Endodermal cell (in vitro differentiated cells): ENCODE data around the gene GDAP1L1. TPM values are rescaled to one million over a fixed set of nuclear protein-coding genes. Genes with fewer than 3 reads are reported as not detected.
A peak's percentile ranks its signal among the peaks of the same experiment; 100 is the strongest.

Source experiments
- DNase-seq: peaks from one replicate; pipeline ENCODE4 v3.0.0-alpha.2; 2017
- H3K27ac ChIP-seq: 2 replicates; pipeline ENCODE4 v1.5.1; 2013; ENCODE audit warnings: mild to moderate bottlenecking, low read depth, low read length, moderate library complexity
- H3K27me3 ChIP-seq: 2 replicates; pipeline ENCODE4 v1.6.1; 2013; ENCODE audit warnings: mild to moderate bottlenecking, low read length, moderate library complexity; ENCODE audit not compliant: insufficient read depth, control insufficient read depth, poor library complexity, severe bottlenecking
- H3K36me3 ChIP-seq: 2 replicates; pipeline ENCODE4 v1.7.0; 2013; ENCODE audit warnings: mild to moderate bottlenecking, low read length, moderate library complexity; ENCODE audit not compliant: control insufficient read depth, insufficient read depth
- H3K4me1 ChIP-seq: one replicate; pipeline ENCODE4 v1.7.0; 2013; ENCODE audit warnings: low read length; ENCODE audit not compliant: control insufficient read depth, insufficient read depth
- H3K4me3 ChIP-seq: 2 replicates; pipeline ENCODE4 v1.5.1; 2013; ENCODE audit warnings: mild to moderate bottlenecking, low read length, moderate library complexity
- H3K9ac ChIP-seq: 2 replicates; pipeline ENCODE4 v1.6.1; 2013; ENCODE audit warnings: mild to moderate bottlenecking, low read length, moderate library complexity; ENCODE audit not compliant: poor library complexity, severe bottlenecking; ENCODE audit errors: extremely low read depth
- H3K9me3 ChIP-seq: 2 replicates; pipeline ENCODE4 v1.6.1; 2013; ENCODE audit warnings: mild to moderate bottlenecking, low read length, moderate library complexity; ENCODE audit not compliant: control insufficient read depth
- H3K27ac Mint-ChIP-seq: 2 replicates; pipeline ENCODE4 v1.8.0; 2020; ENCODE audit warnings: mixed read lengths
- H3K27me3 Mint-ChIP-seq: 2 replicates; pipeline ENCODE4 v1.8.0; 2021; ENCODE audit warnings: mild to moderate bottlenecking, mixed read lengths; ENCODE audit not compliant: insufficient read depth
- H3K36me3 Mint-ChIP-seq: 2 replicates; pipeline ENCODE4 v1.8.0; 2020; ENCODE audit warnings: low read depth, mixed read lengths
- H3K4me1 Mint-ChIP-seq: 2 replicates; pipeline ENCODE4 v1.8.0; 2020; ENCODE audit warnings: mixed read lengths
- H3K4me3 Mint-ChIP-seq: 2 replicates; pipeline ENCODE4 v1.8.0; 2020; ENCODE audit warnings: mild to moderate bottlenecking, moderate library complexity, mixed read lengths
- H3K9me3 Mint-ChIP-seq: 2 replicates; pipeline ENCODE4 v1.8.0; 2020; ENCODE audit warnings: mild to moderate bottlenecking, mixed read lengths
- CTCF ChIP-seq: fragments of 200-600 bp; sonication (generic); conservative IDR thresholded peaks from 2 replicates; pipeline ENCODE4 v1.5.0; 2021; ENCODE audit warnings: antibody characterized with exemption, mild to moderate bottlenecking
- WGBS, 2 experiments: methylation state at CpG; one replicate each; pipeline versions ENCODE4 v1.1.5 to v1.1.7; 2013; ENCODE audit warnings: missing lambda C conversion rate in 2 of 2, mixed read lengths in 1 of 2; ENCODE audit not compliant: insufficient coverage in 1 of 2, insufficient read length in 1 of 2; 5-methylcytosine and 5-hydroxymethylcytosine counted together
- total RNA-seq, 2 donors: library from RNA; stranded (reverse); fragmentation: NEBNext Ultra II Directional in 1 of 2; extraction: Animal tissue kit (Norgen Biotek cat#: 25700) in 1 of 2; gene quantifications; 2 replicates in 1 of 2; 3 replicates in 1 of 2; pipeline ENCODE4 v1.2.1, GENCODE V29; 2021

GDAP1L1 gene
- total RNA-seq, 2 donors from 2014 or later: 1.9 TPM; not detected in 1

- peak overlapping the region; percentile 97 for H3K9ac ChIP-seq
- H3K27me3 ChIP-seq: no peaks in the 10 kb centered on the region
- Mint-ChIP-seq H3K9me3 (no peaks in the 10 kb centered on the region), H3K4me1 (peaks cover 41% of the 10 kb centered on the region), H3K27me3 (no peaks in the 10 kb centered on the region), H3K4me3 (peak overlapping the region; percentile 99), H3K36me3 (peaks cover 17% of the 10 kb centered on the region), H3K27ac (peak overlapping the region; percentile 99)
- TF ChIP-seq CTCF: no peak
- DNase-seq: peak; percentile 81
- no peaks in the 10 kb centered on the region for H3K9me3 ChIP-seq
- H3K4me1 ChIP-seq: no peaks in the 10 kb centered on the region
- H3K4me3 ChIP-seq: peak overlapping the region; percentile 97
- peaks cover 25% of the 10 kb centered on the region for H3K36me3 ChIP-seq
- WGBS, 2 experiments: 0 to 1% methylated on average over 14 to 31 of the region's 31 CpGs
- H3K27ac ChIP-seq: peak overlapping the region; percentile 96
Measured at GRCh38 chr20:44209686-44210405, 37.3 kb upstream of the GDAP1L1 start.

GRCh38 chr20:44210406-44211176 is 36.5 kb upstream of the GDAP1L1 start, which contains the start of gene OSER1:
Gene OSER1 (minus strand): TSS chr20:44210771. CDS start chr20:44206957, 3,814 bp downstream.
- H3K4me3 Mint-ChIP-seq: peak within 1 kb of the TSS; percentile 99
- no peaks in the 10 kb centered on the region for H3K9me3 Mint-ChIP-seq
- TF ChIP-seq CTCF: no peak
- H3K27ac Mint-ChIP-seq: peak within 1 kb of the TSS; percentile 99
- H3K27me3 Mint-ChIP-seq: no peaks in the 10 kb centered on the region
- no peaks in the 10 kb centered on the region for H3K4me1 ChIP-seq
- peaks cover 17% of the 10 kb centered on the region for H3K36me3 ChIP-seq
- H3K36me3 Mint-ChIP-seq: peaks cover 10% of the 10 kb centered on the region
- H3K9me3 ChIP-seq: no peaks in the 10 kb centered on the region
- H3K27ac ChIP-seq: peak within 1 kb of the TSS; percentile 96
- peaks cover 41% of the 10 kb centered on the region for H3K4me1 Mint-ChIP-seq
- DNase-seq: peak; percentile 99
- peak within 1 kb of the TSS; percentile 98 for H3K4me3 ChIP-seq
- H3K27me3 ChIP-seq: no peaks in the 10 kb centered on the region
- H3K9ac ChIP-seq: peak within 1 kb of the TSS; percentile 97
- WGBS, 2 experiments: 0 to 2% methylated on average over 13 to 79 of the region's 79 CpGs

- Mint-ChIP-seq H3K27ac (peak overlapping the region; percentile 99), H3K27me3 (no peaks in the 10 kb centered on the region), H3K9me3 (no peaks in the 10 kb centered on the region), H3K36me3 (peaks cover 3% of the 10 kb centered on the region), H3K4me3 (peak overlapping the region; percentile 99), H3K4me1 (peaks cover 41% of the 10 kb centered on the region)
- peak overlapping the region; percentile 96 for H3K9ac ChIP-seq
- H3K4me3 ChIP-seq: peak overlapping the region; percentile 98
- H3K36me3 ChIP-seq: peaks cover 10% of the 10 kb centered on the region
- H3K4me1 ChIP-seq: no peaks in the 10 kb centered on the region
- no peaks in the 10 kb centered on the region for H3K9me3 ChIP-seq
- H3K27ac ChIP-seq: peak overlapping the region; percentile 89
- 26 to 42% methylated on average over 5 to 24 of the region's 24 CpGs for WGBS, 2 experiments
- DNase-seq: no peak
- TF ChIP-seq CTCF: no peak
- no peaks in the 10 kb centered on the region for H3K27me3 ChIP-seq
Measured at GRCh38 chr20:44211177-44212039, 35.7 kb upstream of the GDAP1L1 start.
